HepG2 (cell line): ENCODE results near the gene SMIM41. TPM values are rescaled to one million over a fixed set of nuclear protein-coding genes. Genes with fewer than 3 reads are reported as not detected.

Experiments used
- CCAR2 ChIP-seq: fragments of 200-400 bp; formaldehyde crosslinking; optimal IDR thresholded peaks from 2 replicates; pipeline ENCODE3; 2018; ENCODE audit warnings: low read depth, mild to moderate bottlenecking, low read length, moderate library complexity
- GLI4 ChIP-seq: sonication (generic); formaldehyde crosslinking; IDR thresholded peaks from 2 replicates; pipeline ENCODE4 v1.5.1; 2020; ENCODE audit warnings: missing genetic modification reagents, mild to moderate bottlenecking, moderate library complexity, borderline replicate concordance
- HMGA1 ChIP-seq: sonication (generic); formaldehyde crosslinking; conservative IDR thresholded peaks from 2 replicates; pipeline ENCODE4 v1.4.0; 2020; ENCODE audit warnings: missing genetic modification reagents
- MIER2 ChIP-seq: IDR thresholded peaks from 2 replicates; pipeline ENCODE4 v1.6.1; 2016; ENCODE audit warnings: missing biosample characterization, missing genetic modification reagents
- NFKBIZ ChIP-seq: IDR thresholded peaks from 2 replicates; pipeline ENCODE4 v1.6.1; 2018; ENCODE audit warnings: missing genetic modification reagents, missing compliant biosample characterization
- PTBP1 ChIP-seq: fragments of 200-400 bp; formaldehyde crosslinking; IDR thresholded peaks from 2 replicates; pipeline ENCODE4 v1.6.1; 2018; ENCODE audit warnings: low read length, low read depth; ENCODE audit not compliant: poor library complexity, severe bottlenecking
- RFXAP ChIP-seq: sonication (generic); formaldehyde crosslinking; IDR thresholded peaks from 2 replicates; pipeline ENCODE4 v1.4.0; 2020; ENCODE audit warnings: missing genetic modification reagents, borderline replicate concordance
- SNAPC5 ChIP-seq: sonication (generic); formaldehyde crosslinking; IDR thresholded peaks from 2 replicates; pipeline ENCODE4 v1.8.1; 2023; ENCODE audit warnings: mild to moderate bottlenecking, missing genetic modification reagents, borderline replicate concordance
- SOX6 ChIP-seq, 2 experiments: fragments of 450-650 bp in 1 of 2; sonication (generic) in 1 of 2; formaldehyde crosslinking in 1 of 2; IDR thresholded peaks; 2 replicates each; pipeline versions ENCODE4 v1.4.0 to v1.6.1; 2017 to 2020; ENCODE audit warnings: antibody characterized with exemption in 1 of 2, mild to moderate bottlenecking in 1 of 2, missing genetic modification reagents in 1 of 2
- SP4 ChIP-seq: sonication (generic); formaldehyde crosslinking; IDR thresholded peaks from 2 replicates; pipeline ENCODE4 v1.8.1; 2023; ENCODE audit warnings: mild to moderate bottlenecking, missing genetic modification reagents
- TFE3 ChIP-seq: IDR thresholded peaks from 2 replicates; pipeline ENCODE4 v1.6.1; 2016
- ZKSCAN1 ChIP-seq: fragments of 150-350 bp; IDR thresholded peaks from 2 replicates; pipeline ENCODE4 v1.6.1; 2014; ENCODE audit warnings: low read length
- ZNF225 ChIP-seq: sonication (generic); formaldehyde crosslinking; IDR thresholded peaks from 2 replicates; pipeline ENCODE4 v1.4.0; 2020; ENCODE audit warnings: mild to moderate bottlenecking, missing genetic modification reagents
- ZNF253 ChIP-seq: sonication (generic); formaldehyde crosslinking; IDR thresholded peaks from 2 replicates; pipeline ENCODE4 v1.8.0; 2022; ENCODE audit warnings: mild to moderate bottlenecking, missing genetic modification reagents, borderline replicate concordance
- ZNF33B ChIP-seq: sonication (generic); formaldehyde crosslinking; IDR thresholded peaks from 2 replicates; pipeline ENCODE4 v1.5.1; 2020; ENCODE audit warnings: mild to moderate bottlenecking, missing genetic modification reagents
- ZNF34 ChIP-seq: sonication (generic); formaldehyde crosslinking; IDR thresholded peaks from 2 replicates; pipeline ENCODE4 v1.4.0; 2020; ENCODE audit warnings: mild to moderate bottlenecking, missing genetic modification reagents, borderline replicate concordance
- ZNF501 ChIP-seq: sonication (generic); formaldehyde crosslinking; IDR thresholded peaks from 2 replicates; pipeline ENCODE4 v1.5.1; 2020; ENCODE audit warnings: mild to moderate bottlenecking, moderate library complexity, missing genetic modification reagents
- ZNF572 ChIP-seq: sonication (generic); formaldehyde crosslinking; IDR thresholded peaks from 2 replicates; pipeline ENCODE4 v1.5.1; 2020; ENCODE audit warnings: mild to moderate bottlenecking, missing genetic modification reagents
- ZNF629 ChIP-seq: sonication (generic); formaldehyde crosslinking; conservative IDR thresholded peaks from 2 replicates; pipeline ENCODE4 v1.5.0; 2020; ENCODE audit warnings: missing genetic modification reagents
- ZNF704 ChIP-seq: sonication (generic); formaldehyde crosslinking; IDR thresholded peaks from 2 replicates; pipeline ENCODE4 v1.8.1; 2023; ENCODE audit warnings: mild to moderate bottlenecking, inconsistent platforms, moderate library complexity, missing genetic modification reagents, borderline replicate concordance
- ZNF784 ChIP-seq: sonication (generic); formaldehyde crosslinking; IDR thresholded peaks from 2 replicates; pipeline ENCODE4 v1.5.1; 2020; ENCODE audit warnings: missing genetic modification reagents, mild to moderate bottlenecking, borderline replicate concordance
- polyA plus RNA-seq, 8 experiments: library from polyadenylated mRNA; depleted of rRNA in 3 of 8; stranded (reverse) in 7 of 8; unstranded in 1 of 8; fragments of >200 nt; fragmentation: Illumina TruSeq in 4 of 8; extraction: Trizol in 4 of 8; gene quantifications; 2 replicates each; pipeline versions ENCODE4 v1.2.1 to v1.2.3, GENCODE V29; 2011 to 2016; ENCODE audit warnings: low read depth in 4 of 8, missing spikeins in 1 of 8, mixed read lengths in 1 of 8; ENCODE audit not compliant: insufficient read depth in 1 of 8
- total RNA-seq, 5 experiments: library from RNA; depleted of rRNA; stranded (reverse); fragments of >200 nt; fragmentation: Illumina TruSeq; extraction: Trizol; gene quantifications; 2 replicates each; pipeline ENCODE4 v1.2.3, GENCODE V29; 2016; ENCODE audit warnings: low read depth in 1 of 5

Gene SMIM41
- total and polyA plus RNA-seq, 2 of the 13 experiments (the other 11 are each of a cell fraction or from before 2014, with no cell fraction given), result not detected

- TF ChIP-seq SOX6 (IDR thresholded peaks at IDR 0.05), result no peak
- peak; percentile 72 for TF ChIP-seq SOX6 (CRISPR knock-in tag; IDR thresholded peaks at IDR 0.05)
- no peak for TF ChIP-seq ZNF225 (CRISPR knock-in tag)
- no peak; the same call in 1 of the 2 replicates for TF ChIP-seq ZNF34 (CRISPR knock-in tag)
- peak; percentile 83 for TF ChIP-seq ZNF501
- TF ChIP-seq SNAPC5 (CRISPR knock-in tag), result 0 out of 2 replicates have a peak, but pooled peaks have one; percentile 78
- no peak for TF ChIP-seq HMGA1 (CRISPR knock-in tag)
- TF ChIP-seq SP4 (CRISPR knock-in tag), result peak; percentile 84
- TF ChIP-seq CCAR2, result no peak
- peak; percentile 58; the same call in 1 of the 2 replicates for TF ChIP-seq ZNF704
- no peak for TF ChIP-seq TFE3 (CRISPR knock-in tag)
- TF ChIP-seq ZKSCAN1, result no peak; the same call in 1 of the 2 replicates
- no peak for TF ChIP-seq NFKBIZ
- no peak; the same call in 1 of the 2 replicates for TF ChIP-seq ZNF784 (CRISPR knock-in tag)
- peak; percentile 69 for TF ChIP-seq PTBP1
- no peak for TF ChIP-seq GLI4 (CRISPR knock-in tag)
- TF ChIP-seq ZNF572 (CRISPR knock-in tag), result no peak
- TF ChIP-seq MIER2, result peak; percentile 62; the same call in 1 of the 2 replicates
- TF ChIP-seq ZNF33B (CRISPR knock-in tag), result 0 out of 2 replicates have a peak, but pooled peaks have one; percentile 25
- TF ChIP-seq RFXAP (CRISPR knock-in tag), result peak; percentile 80; the same call in 1 of the 2 replicates
- TF ChIP-seq ZNF629 (CRISPR knock-in tag), result no peak
- TF ChIP-seq ZNF253, result no peak
Observed at GRCh38 chr12:52069327-52070184, 9.9 kb upstream of the SMIM41 start, which contains the start of gene ATG101 (continued).
